ENCODE results near the gene YY1.
A peak's percentile ranks its signal among the peaks of the same experiment; 100 is the strongest.
"Not testable (repeated sequence)": the region's sequence is repeated elsewhere in the genome, so short reads cannot be mapped to it uniquely, and the experiment has no call there.

Gene YY1

DNA sequence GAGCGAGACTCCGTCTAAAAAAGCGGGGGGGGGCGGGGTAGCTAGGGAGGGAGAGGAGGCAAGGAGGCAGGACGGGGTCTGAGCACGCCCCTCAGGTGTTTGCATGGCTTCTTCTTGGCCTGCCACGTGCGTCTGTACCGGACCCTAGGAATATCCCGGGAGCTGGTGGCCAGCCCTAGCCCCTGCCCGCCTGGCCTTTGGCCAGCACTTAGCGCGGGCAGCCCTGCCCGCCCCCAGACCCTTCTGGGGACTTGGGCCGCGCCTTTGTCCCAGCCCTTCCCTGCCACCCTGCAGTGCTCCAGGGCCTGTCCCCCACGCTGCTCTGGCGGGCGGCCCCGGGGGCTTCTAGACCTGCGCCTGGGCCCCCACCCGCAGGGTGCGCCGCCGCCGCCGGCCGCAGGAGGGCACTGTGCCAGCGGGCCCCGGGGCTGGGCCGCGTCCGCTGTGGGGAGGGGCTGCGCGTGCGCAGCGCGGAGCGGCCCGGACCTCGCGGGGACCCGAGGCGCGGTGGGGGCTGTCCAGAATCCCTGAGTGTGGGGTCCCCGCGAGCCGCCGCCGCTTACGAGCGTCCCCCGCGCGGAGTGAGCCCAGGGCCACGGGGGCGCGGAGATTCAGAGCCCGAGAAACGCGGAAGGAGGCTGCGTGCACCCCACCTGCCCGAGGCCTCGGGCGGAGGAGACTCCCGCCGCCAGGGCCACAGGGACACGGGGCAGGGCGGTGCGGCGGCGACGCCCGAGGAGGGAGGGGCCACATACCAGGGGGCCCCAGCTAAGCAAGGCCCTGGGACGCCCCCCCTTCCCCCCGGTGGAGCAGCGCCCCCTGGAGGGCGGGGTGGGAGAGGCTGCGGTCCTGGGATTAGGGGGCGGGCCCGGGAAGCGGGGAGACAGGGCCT, 46.3 kb downstream of the YY1 start:
- peak; percentile 54 to 66 for DNase-seq

DNA sequence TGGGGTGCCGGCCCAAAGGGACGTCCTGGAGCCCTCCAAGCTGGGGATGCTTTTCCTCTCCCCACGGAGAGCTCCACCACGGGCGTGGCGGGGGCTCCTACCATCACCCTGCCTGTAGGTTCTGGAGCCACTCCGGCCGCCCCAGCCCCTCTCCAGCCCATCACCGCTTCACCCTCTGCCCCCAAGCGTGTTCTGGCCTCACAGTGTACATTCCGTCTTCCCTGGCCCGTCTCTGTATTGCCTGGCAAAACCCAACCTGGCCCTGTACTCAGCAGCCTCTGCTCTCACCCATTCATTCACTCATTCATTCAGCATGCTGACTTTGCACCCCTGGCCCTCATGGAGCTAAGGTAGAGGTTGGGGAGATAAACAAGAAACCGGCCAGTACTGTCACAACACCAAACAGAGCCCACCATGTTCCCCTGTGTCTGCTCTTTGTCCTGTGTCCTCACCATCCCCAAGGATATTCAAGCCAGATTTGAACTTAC, 47.0 kb downstream of the YY1 start:
- DNase-seq = no peak

DNA sequence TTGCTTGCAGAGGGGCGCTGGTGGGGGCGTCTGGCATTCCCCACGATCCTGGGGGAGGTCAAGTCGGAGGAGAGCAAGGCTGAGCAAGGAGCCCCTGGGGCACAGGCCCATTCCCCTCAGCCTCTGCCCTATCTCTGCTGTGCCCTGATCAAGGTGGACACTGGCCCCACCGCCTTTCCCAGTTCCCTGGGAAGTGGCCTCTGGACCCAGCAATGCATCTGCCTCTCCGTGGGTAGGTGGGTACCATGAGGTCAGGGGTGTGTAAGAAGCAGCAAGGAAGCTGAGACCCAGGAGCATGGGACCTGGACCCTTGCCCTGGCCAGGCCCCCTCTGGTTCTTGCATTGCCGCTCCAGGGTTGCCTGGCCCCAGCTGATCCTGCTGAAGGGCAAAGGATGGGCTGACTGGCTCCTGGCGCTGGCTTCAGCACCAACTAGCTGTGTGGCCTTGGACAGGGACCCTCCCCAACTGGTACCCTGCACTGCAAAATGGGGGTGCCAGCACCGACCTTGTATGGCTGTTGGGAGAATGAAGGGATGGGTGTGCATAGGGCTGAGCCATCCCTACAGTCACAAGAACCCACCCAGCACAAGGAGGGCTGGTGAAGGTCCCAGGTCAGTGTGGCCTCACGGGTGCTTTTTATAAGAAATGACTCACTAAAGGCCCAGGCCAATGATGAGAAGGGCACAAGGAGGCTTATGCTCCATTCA, 47.7 kb downstream of the YY1 start:
- no peak for DNase-seq

DNA sequence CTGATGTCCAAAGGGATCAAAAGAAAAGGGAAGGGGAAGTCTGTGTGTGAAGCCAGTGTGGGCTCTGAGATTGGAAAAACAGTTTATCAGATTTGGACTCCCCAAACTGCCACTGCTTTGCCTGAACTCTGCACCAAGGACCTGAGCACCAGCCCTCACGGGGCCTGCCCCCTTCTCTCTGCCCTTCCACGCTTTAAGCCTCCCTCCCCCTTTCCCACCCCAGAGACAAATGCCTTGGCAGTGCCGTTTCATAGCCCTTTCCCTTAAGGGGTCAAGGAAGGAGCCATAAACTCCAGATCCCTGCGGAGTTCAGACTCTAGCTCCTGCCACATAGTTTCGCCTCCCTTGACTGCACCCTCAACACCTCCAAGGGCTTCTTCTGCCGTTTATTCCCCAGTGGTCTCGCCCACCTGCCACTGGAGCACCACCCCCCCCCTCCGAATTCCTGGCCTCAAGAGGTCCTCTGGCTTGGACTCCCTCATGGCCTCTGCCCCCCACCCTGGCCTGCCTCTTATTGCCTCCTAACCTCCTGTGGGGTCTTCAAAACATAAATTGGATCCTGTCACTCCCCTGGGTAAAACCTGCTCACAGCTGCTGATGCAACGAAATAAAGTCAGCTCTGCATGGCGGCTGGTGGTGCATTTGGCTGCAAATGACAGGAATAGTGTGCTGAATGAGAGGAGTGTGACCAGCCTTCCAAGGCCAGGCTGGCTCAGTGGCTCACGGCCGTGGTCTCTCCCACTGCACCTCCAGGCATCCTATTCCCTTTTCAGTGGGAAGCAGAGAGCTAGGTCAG, 48.5 kb downstream of the YY1 start:
- DNase-seq = no peak

DNA sequence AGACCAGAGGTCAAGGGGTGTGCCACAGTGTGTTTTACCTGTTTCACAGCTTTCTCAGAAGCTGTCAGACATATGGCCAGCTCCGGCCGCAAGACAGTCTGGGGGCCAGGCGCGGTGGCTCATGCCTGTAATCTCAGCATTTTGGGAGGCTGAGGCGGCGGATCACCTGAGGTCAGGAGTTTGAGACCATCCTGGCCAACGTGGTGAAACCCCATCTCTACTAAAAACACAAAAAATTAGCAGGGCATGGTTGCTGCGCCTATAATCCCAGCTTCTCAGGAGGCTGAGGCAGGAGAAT, 49.0 kb downstream of the YY1 start:
- not testable (repeated sequence) for DNase-seq

DNA sequence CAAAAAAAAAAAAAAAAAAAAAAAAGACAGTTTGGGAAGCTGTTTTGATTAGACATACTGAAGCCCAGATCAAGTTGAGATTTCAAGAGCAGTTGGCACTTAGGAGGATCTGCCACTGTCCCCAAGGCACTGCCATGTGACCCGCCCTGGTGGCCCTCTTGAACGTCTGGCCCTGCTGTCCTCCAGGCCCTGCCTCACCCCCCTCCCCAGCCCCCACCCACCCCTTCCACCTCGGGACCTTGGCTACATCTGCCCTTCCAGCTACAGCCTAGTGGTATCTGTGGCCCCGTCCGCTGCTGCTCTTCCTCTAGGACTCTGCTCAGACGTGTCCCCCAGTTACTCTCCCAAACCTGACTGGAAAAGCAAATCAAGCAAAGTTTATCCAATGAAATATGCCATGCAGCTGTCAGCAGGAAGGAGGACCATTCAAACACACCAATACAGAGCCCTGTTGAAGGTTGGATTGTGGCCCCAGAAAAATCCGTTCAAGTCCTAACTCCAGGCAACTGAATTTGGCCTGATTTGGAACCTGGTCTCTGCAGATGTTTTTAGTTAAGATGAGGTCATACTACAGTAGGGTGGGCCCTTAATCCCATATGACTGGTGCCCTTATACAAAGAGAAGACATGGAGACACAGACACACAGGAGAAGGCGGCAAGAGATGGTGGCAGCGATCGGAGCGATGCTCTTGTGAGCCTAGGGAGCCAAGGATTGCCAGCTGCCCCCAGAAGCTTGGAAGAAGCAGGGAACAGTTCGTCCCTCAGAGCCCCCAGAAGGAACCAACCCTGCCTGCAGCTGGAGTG, 49.6 kb downstream of the YY1 start:
- no peak for DNase-seq

DNA sequence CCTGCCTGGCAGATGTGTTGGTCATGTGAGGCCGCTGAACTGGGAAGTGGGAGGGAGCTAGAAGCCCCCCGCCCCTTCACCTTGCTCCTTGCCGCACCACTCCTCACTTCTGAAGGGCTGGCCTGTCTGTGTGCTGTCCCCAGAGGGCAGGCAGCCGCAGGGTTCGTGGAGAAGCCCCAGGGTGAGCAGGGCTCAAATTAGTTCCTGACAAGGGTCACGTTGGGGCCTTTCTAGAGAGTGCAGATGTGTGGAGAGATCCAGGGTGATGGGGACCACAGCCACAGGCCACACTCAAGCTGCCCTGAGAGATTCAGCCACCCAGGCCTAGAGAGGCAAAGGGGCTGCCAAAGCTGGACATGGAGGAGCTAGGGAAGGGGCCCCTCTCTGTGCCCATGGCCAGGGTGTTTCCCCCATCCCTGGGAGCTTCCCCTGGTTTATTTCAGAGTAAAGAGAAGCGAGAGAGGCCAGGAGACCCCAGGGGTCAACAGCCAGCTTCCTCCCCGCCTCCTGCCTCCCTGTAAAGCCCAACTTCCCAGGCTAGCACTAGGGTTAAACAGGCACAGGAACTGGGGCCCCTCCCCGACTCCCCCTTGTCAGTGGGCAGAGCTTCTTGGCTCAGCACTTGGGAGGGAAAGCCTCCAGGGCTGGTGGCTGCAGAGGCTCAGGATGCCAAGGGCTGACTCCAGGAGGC, 51.1 kb downstream of the YY1 start:
- DNase-seq = no peak

DNA sequence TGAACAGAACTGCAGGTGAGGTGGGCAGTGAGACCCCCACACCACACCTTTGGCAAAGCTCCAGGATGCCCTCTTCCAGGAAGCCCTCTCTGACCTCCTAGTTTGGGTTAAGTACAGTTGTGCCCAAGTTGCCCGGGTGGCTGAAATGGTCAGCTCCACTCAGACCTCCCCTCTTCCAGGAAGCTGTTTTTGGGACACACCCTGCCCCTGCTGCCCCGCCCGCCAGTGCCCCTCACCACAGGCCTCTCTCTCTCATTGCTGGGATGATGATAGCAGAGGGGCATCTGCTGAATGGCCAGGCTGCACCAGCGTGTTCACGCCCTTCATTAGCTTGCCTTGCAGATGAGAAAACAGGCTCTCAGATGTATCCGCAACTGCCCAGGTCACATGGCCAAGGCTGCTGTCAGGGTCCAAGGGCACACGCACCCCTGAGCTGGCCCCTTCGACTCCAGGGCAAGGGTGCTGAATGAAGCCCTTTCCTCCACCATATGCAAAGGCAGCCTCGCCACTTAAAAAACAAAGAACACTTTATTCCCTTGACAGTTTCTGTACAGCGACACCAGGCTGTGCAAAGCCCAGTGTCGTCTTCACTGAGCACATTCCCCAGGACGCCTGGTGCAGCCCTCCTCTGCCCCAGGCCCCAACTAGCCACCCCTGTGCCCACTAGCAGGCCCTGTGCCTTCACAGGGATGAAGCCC, 51.8 kb downstream of the YY1 start:
- no peak for DNase-seq

DNA sequence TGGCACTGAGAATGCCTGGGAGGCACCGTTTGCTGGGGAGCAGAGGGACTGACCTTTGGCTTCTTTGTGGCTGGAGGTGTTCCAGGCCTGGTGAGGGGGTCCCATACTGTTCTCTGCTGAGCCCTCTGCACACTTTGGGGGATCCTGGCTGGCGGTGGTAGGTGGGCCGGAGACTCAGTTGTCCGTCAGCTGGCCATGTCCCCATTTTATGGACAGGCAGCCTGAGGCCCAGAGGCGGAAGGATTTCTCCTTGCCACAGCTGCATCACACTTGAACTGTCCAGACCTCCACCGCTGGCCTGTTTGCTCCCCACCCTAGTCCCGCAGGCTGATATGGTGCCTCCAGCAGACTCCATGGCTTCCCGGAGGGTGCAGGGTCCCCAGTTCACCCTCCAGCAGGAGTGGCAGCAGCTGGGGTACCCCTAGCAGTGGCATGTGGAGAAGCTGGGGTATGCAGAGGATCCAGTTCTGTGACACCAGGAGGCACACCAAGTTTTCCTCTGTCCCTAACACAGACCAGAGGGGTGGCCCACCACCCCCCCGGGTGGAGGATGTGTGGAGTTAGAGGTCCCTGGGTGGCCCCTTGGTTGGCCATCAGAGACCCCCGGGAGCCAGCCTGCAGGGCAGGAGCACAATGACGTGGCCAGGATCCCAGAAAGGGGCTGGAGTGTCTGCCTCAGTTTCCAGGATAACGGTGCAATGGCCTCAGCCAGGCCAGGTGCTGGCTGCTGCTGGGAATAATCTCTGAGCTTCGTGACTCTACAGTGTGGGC, 52.5 kb downstream of the YY1 start:
- no peak for DNase-seq

DNA sequence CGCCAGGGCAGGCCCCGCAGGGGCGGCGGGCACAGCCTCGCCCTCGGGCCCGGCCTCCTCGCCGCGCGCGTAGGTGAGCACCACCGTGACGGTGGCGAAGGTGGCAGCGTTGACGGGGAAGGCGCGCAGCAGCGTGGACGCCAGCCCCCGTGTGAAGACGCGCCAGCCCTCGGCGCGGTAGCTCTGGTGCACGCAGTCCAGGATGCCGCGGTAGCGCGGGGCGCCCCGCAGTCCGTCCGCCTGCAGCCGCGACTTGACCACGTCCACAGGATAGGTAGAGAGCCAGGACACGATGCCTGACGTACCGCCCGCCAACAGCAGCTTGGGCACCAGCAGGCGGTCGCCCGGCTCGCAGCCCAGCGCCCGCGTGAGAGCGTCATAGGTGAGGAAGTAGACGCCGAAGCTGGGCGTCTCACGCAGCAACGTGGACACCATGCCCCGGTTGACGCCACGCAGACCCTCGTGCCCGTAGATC, 53.4 kb downstream of the YY1 start:
- DNase-seq = no peak

DNA sequence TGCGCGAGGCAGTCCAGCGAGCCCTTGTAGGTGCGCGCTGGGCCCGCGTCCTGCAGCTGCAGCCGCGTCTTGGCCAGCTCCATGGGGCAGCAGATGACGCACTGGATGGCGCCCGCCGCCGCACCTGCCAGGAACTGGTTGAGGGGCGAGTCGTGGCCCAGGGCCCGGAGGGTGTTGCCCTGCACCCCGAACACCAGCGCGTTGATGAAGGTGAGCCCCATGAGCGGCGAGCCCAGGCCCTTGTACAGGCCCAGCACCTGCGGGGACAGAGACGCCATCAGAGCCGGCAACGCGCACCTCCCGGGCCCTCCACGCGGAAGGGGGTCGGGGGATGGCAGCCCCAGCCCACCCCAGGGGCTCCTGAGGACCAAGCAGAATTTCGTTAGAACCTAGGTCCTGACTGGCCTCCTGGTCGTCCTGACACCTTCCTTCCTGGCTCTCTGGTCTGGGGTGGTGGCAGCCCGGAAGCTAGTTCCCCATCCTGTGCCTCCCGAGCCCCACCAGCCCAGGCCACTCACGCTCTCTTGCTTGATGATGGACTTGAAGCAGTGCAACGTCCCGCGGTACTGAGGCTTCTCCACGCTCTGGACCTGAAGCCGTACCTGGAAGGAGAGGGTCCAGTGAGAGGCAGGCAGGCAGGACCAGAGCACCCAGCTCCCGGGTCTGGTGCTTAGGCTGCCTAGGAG, 54.0 kb downstream of the YY1 start:
- DNase-seq = no peak

DNA sequence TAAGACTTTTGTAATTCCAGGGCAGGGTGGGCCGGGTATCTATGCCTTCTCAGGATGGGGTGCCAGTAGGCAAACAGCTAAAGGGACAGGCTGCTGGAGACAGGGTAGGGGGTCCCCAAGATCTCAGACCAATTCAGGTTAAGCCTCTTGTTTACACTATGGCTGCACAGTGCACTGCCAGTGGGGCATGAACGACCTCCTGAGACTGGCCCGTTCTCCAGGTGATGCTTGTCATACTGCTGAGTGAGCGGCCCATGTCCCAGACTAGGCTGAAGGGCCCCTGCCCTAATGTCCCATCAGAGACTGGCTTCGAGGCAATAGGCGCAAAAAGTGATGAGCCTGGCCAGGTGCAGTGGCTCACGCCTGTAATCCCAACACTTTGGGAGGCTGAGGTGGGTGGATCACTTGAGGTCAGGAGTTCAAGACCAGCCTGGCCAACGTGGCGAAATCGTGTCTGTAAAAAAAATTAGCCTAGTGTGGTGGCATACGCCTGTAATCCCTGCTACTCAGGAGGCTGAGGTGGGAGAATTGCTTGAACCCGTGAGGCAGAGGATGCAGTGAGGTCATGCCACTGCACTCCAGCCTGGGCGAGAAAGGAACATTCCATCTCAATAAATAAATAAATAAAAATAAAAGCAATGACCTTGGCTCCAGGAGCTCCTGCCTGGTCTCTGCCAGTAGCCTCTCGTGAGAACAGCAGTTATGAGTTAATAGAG, 54.7 kb downstream of the YY1 start:
- no peak for DNase-seq

DNA sequence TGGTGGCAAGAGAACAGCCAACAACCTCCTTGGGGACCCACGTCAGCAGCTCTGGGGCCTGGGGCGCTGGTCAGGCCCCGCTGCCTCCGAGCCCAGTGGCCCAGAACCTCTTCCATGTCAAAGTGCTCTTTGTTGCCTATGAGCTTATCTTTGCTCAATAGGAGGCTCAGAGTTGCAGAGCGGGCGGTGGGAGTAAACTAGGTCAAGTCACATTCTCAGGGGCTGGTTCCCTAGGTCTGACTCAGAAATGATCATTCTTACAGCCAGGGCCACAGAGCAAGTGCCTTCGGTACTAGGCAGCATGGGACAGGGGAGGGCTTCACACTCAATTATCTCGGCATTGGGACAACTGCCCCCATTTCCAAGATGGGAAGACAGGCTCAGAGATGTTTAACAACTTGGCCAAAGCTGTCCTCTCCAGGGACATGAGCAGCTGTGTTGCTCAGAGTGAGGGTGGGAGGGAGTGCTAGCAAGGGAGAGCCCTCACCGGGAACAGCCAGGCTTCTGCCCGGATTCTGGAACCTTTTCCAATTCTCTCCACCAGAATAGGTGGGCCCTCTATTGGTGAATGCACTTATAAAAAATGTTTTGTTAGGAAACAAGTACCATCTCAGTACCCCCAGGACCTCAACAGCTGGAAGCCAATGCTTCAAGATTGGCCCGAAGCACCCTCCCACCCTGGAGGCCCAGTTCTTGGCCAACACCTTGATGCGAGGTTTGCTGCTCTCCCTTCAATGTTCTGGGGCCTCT, 55.4 kb downstream of the YY1 start:
- DNase-seq = no peak

DNA sequence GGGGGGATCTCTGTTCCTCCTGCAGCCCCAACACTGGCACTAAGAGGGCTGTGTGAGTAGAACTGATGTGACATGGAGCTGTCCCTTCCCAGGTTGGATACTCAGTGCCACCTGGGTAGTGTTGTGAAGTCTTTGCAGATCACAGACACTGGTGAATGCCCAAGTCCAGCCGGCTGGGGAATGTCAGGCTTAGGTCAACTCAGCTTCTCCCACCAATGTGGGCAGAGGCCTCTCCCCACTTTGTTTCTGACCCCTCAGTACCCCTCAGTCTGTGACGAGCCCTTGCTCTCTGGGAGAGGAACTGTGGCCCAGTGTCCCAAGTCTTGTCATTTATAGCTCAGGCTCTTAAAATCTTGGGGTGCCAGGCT, 56.0 kb downstream of the YY1 start:
- no peak for DNase-seq

DNA sequence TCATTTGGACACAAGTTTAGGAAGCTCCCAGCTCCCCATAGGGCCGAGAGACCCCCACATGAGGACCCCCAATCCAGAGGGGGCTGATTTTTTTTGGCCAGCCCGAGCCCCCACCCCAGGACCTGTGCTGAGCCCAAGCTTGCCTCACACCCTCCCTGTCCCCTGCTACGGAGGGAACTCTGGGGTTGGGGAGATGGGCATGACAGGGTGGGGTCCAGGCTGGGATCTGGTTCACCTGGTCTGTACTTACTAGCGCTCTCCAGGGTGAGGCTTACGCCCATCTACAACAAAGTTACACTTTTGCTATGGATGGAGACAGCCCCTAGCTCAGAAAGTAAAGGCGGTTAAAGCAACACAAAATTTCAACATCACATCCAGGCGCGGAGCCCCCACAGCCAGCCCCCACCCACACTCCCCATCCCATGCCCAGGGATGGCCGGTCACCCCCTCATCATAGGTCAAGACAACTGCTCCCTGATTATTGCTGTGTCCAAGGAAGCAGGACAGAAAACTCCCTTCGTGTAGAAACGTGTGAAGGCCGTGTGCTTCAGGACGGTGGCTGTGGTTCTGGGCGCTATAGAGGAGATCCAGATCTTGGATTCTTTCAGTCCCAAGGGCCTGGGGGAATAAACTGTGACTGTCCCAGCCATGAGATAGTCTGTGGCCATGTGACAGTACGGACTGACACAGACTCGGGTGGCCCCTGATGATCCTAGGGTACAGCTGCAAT, 56.6 kb downstream of the YY1 start:
- DNase-seq = no peak

DNA sequence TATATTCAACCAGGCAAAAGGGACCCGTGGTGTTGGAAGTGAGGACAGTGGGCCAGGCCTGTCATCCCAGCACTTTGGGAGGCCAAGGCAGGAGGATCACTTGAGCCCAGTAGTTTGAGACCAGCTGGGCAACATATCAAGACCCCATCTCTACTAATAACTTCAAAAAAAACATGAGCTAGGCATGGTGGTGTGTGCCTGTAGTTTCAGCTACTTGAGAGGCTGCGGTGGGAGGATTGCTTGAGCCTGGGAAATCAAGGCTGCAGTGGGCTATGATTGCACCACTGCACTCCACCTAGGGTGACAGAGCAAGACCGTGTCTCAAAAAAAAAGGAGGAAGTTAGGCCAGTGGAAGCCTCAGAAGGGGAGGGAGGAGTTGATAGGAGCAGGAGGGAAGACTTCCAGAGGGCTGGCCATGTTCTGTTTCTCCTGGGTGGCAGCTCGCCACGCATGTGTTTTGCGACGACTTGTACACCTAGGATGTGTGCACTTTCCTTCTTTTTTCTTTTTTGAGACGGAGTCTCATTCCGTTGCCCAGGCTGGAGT, 57.2 kb downstream of the YY1 start:
- peak; percentile 45 to 72 for DNase-seq

DNA sequence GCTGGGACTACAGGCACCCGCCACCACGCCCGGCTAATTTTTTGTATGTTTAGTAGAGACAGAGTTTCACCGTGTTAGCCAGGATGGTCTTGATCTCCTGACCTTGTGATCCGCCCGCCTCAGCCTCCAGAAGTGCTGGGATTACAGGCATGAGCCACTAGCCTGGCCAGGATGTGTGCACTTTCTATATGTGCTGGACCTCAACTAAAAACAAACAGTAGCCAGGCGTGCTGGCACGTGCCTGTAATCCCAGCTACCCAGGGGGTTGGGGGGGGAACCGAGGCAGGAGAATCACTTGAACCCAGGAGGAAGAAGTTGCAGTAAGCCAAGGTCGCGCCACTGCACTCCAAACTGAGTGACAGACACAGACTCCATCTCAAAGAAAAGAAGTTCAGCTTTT, 57.8 kb downstream of the YY1 start:
- not testable (repeated sequence) for DNase-seq

All from Kasumi-1 (cell line).